ENCODE results near the gene LHX1. TPM values are rescaled to one million over a fixed set of nuclear protein-coding genes. Genes with fewer than 3 reads are reported as not detected.

The LHX1 gene
- total and polyA plus RNA-seq, 2 of the 8 experiments (the other 6 are each of a cell fraction or from before 2014, with no cell fraction given) = 0.26 to 0.93 TPM

- peak; percentile 91 for TF ChIP-seq RNF2 (IDR thresholded peaks at IDR 0.05; ENCODE audit: borderline replicate concordance, low read depth, low read length, missing control alignments, poor library complexity, severe bottlenecking)
- peak; percentile 87 for TF ChIP-seq SUZ12 (IDR thresholded peaks at IDR 0.05; ENCODE audit: low read length)
- TF ChIP-seq ASH2L (IDR thresholded peaks at IDR 0.05; ENCODE audit: low read length) = peak; percentile 9
- TF ChIP-seq RAD21 (IDR thresholded peaks at IDR 0.05 in 1 of 2, conservative IDR thresholded peaks at IDR 0.05 in 1 of 2; ENCODE audit: low read depth in 2 of 2, low read length in 2 of 2) = peak in 1 of 2 experiments; percentile 2; a peak in 1 of 4 replicates
Observed at GRCh38 chr17:36945959-36946725, 8.9 kb downstream of the LHX1 start (continued).

Data from H1 (cell line).